Tibial artery (tissue), 4 donors: ENCODE results near the gene PDCD6IP.

Source experiments
- DNase-seq, 2 donors: peaks; one replicate each; pipeline ENCODE4 v3.0.0-alpha.2; 2019
- H3K27ac ChIP-seq, 2 donors: fragments of 200-600 bp; sonication (generic) in 1 of 2; 1 replicate in 1 of 2; 2 replicates in 1 of 2; pipeline ENCODE4 v1.5.1; 2018 to 2019; ENCODE audit warnings: mild to moderate bottlenecking in 1 of 2
- H3K27me3 ChIP-seq, 2 donors: fragments of 200-600 bp; sonication (generic) in 1 of 2; one replicate each; pipeline versions ENCODE4 v1.5.1 to v1.6.0; 2016 to 2019
- H3K36me3 ChIP-seq, 3 donors: fragments of 200-600 bp; sonication (generic) in 2 of 3; one replicate each; pipeline ENCODE4 v1.5.1; 2016 to 2019; ENCODE audit warnings: mild to moderate bottlenecking in 2 of 3
- H3K4me1 ChIP-seq, 4 donors: fragments of 200-600 bp; sonication (generic) in 2 of 4; 1 replicate in 3 of 4; 2 replicates in 1 of 4; pipeline ENCODE4 v1.5.1; 2016 to 2019
- H3K4me3 ChIP-seq, 2 donors: fragments of 200-600 bp; sonication (generic) in 1 of 2; 1 replicate in 1 of 2; 2 replicates in 1 of 2; pipeline ENCODE4 v1.5.1; 2018 to 2019; ENCODE audit warnings: mild to moderate bottlenecking in 2 of 2
- H3K9me3 ChIP-seq, 3 donors: fragments of 200-600 bp; sonication (generic) in 1 of 3; one replicate each; pipeline ENCODE4 v1.5.1; 2016 to 2019
- CTCF ChIP-seq, 2 experiments: fragments of 200-600 bp in 1 of 2; fragments of 450-650 bp in 1 of 2; IDR thresholded peaks; one replicate each; pipeline ENCODE4 v1.5.1; 2017 to 2019; ENCODE audit warnings: antibody characterized with exemption in 2 of 2, mild to moderate bottlenecking in 1 of 2, moderate library complexity in 1 of 2
- intact Hi-C: fragments of 100-400 bp; cut with DNase I; formaldehyde crosslinking; loops from one replicate; pipeline ENCODE4 v1.15.0; 2023; ENCODE audit warnings: low total_unique reads

PDCD6IP gene

GRCh38 chr3:33808559-33808958 is 10.1 kb downstream of the PDCD6IP start:
- Histone ChIP-seq H3K27ac (no peak overlapping the region), H3K4me3 (no peak overlapping the region), H3K9me3 (no peaks in the 10 kb centered on the region), H3K36me3 (peaks cover 0 to 5% (median 0%) of the 10 kb centered on the region in 3 donors), H3K4me1 (peaks cover 0 to 41% (median 24%) of the 10 kb centered on the region in 4 donors), H3K27me3 (no peaks in the 10 kb centered on the region)
- DNase-seq = no peak
- intact Hi-C loops = no loop called here
- TF ChIP-seq CTCF (IDR thresholded peaks at IDR 0.05) = no peak

- Histone ChIP-seq H3K4me3 (no peak overlapping the region), H3K27ac (no peak overlapping the region), H3K36me3 (peaks cover 0 to 7% (median 7%) of the 10 kb centered on the region in 3 donors), H3K4me1 (peaks cover 0 to 34% (median 24%) of the 10 kb centered on the region in 4 donors), H3K9me3 (no peaks in the 10 kb centered on the region), H3K27me3 (no peaks in the 10 kb centered on the region)
- no peak for DNase-seq
- intact Hi-C loops = no loop called here
- TF ChIP-seq CTCF (IDR thresholded peaks at IDR 0.05) = no peak
These were observed 12.1 kb downstream of the PDCD6IP start for GRCh38 chr3:33810545-33810944.

GRCh38 chr3:33821989-33822388 is 23.6 kb downstream of the PDCD6IP start:
- no peak for TF ChIP-seq CTCF (IDR thresholded peaks at IDR 0.05)
- no peak for DNase-seq
- Histone ChIP-seq H3K36me3 (peaks cover 34 to 43% (median 41%) of the 10 kb centered on the region in 3 donors), H3K4me1 (no peaks in the 10 kb centered on the region), H3K4me3 (no peak overlapping the region), H3K27me3 (no peaks in the 10 kb centered on the region), H3K9me3 (no peaks in the 10 kb centered on the region), H3K27ac (no peak overlapping the region)
- intact Hi-C loops = no loop called here

- Histone ChIP-seq H3K36me3 (peaks cover 50 to 56% (median 56%) of the 10 kb centered on the region in 3 donors), H3K4me3 (no peak overlapping the region), H3K4me1 (no peaks in the 10 kb centered on the region), H3K27me3 (no peaks in the 10 kb centered on the region), H3K27ac (no peak overlapping the region), H3K9me3 (no peaks in the 10 kb centered on the region)
- DNase-seq = no peak
- no peak for TF ChIP-seq CTCF (IDR thresholded peaks at IDR 0.05)
- intact Hi-C loops = no loop called here
These were observed 25.4 kb downstream of the PDCD6IP start for GRCh38 chr3:33823821-33824220.

GRCh38 chr3:33825111-33825510 is 26.7 kb downstream of the PDCD6IP start:
- H3K27ac ChIP-seq = no peak overlapping the region
- H3K36me3 ChIP-seq = peaks cover 54 to 66% (median 63%) of the 10 kb centered on the region in 3 donors
- H3K27me3 ChIP-seq = no peaks in the 10 kb centered on the region
- intact Hi-C loops = no loop called here
- TF ChIP-seq CTCF (IDR thresholded peaks at IDR 0.05) = no peak
- H3K9me3 ChIP-seq = no peaks in the 10 kb centered on the region
- no peak for DNase-seq
- no peak overlapping the region for H3K4me3 ChIP-seq
- no peaks in the 10 kb centered on the region for H3K4me1 ChIP-seq

- no peak overlapping the region for H3K4me3 ChIP-seq
- no peak for TF ChIP-seq CTCF (IDR thresholded peaks at IDR 0.05)
- DNase-seq = no peak
- intact Hi-C loops = no loop called here
- peaks cover 54 to 70% (median 66%) of the 10 kb centered on the region in 3 donors for H3K36me3 ChIP-seq
- H3K9me3 ChIP-seq = no peaks in the 10 kb centered on the region
- H3K27me3 ChIP-seq = no peaks in the 10 kb centered on the region
- H3K4me1 ChIP-seq = no peaks in the 10 kb centered on the region
- H3K27ac ChIP-seq = no peak overlapping the region
These were observed 27.8 kb downstream of the PDCD6IP start for GRCh38 chr3:33826206-33826605.
